Measurements from ENCODE around the gene CEP131.

The CEP131 gene

DNA sequence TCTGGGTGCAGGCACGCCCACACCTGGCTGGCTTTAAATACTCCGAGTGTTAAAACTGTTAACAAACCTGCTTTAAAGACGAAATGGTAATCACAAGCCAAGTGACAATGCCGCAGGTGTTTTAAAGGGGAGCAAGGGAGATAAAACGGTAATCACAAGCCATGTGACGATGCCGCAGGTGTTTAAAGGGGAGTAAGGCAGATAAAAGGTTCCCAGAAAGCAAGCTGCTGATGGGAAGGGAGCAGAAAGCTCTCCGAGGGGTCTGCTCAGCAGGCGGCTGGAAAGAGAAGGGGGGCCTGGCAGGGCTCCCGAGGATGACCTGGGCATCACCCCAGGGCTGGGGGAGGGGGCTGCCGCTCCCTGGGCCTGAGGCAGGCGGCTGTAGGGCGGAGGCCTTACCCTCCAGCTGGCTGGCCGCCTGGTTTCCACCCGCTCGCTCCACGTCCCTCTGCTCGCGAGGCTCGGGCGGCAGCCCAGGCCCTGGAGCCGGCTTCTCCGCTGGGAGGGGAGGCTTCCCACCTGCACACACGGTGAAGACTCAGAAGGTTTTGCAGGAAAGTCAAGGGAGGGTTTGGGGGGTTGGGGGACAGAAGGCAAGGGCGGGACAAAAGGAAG is 28.4 kb upstream of the CEP131 start:
- DNase-seq, result no peak

DNA sequence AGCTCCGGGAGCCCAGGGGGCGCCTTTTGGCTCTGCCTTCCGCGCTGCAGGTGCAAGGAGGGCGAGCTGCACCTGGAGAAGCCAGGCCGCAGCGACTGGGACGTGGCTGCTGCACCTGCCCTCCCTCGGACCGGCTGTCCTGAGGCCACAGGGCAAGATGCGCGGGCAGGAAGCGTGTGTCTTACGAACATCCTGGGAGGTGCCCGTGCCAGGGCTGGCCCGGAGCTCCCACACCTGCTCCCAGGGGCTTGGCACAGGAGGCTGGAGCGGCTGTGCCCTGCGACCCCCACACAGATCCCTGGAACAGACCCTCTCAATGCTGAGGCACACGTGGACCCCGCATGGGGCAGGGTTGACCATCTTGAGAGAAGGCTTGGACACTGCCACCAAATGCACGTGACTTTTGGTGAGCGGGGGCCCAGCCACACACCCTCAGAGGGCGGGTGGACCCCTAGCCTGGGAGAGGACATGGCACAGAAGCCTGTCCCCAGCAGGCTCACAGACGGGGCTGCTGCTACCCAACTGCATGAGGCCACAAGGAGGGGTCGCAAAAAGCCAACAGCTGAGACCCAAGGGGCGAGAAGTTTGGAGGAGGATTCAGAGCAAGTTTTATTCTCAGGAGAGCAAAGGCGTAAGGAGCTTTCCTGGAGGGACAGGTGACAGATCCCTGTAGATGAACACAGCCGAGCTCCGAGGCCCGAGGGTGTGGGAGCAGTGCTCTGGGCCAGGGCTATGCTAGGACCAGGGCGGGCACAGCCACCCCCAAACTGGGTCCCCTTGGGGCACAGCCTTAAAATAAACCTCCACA is 27.7 kb upstream of the CEP131 start:
- DNase-seq, result no peak

DNA sequence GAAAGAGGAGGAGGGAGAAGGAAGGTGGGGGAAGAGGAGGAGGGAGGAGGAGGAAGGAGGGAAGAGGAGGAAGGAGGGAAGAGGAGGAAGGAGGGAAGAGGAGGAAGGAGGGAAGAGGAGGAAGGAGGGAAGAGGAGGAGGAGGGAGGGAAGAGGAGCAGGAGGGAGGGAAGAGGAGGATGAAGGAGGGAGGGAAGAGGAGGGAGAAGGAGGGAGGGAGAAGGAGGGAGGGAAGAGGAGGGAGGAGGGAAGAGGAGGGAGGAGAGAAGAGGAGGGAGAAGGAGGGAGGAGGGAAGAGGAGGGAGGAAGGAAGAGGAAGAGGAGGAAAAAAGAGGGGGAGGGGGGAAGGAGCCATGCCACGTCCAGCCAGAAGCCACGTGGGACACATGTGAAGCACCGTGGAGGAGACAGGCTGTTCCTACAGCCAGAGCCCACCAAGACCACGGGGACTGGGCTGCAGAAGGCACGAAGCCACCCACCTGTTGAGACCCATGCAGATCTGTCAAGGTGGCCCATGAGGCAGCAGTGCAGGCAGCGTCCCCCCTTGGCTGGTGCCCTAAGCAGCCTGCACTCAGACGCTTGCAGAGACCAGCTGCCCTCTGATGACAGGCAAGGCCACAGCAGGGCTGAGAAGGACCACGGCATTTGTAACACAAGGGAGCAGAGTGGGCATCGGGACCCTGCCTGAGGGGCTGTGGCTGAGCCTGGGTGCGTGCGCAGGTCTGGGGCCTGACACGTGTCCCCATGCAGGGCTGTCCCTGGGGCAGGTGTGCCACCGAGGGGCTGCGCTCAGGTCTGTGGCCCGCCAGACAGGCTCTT is 26.7 kb upstream of the CEP131 start:
- no peak for DNase-seq

DNA sequence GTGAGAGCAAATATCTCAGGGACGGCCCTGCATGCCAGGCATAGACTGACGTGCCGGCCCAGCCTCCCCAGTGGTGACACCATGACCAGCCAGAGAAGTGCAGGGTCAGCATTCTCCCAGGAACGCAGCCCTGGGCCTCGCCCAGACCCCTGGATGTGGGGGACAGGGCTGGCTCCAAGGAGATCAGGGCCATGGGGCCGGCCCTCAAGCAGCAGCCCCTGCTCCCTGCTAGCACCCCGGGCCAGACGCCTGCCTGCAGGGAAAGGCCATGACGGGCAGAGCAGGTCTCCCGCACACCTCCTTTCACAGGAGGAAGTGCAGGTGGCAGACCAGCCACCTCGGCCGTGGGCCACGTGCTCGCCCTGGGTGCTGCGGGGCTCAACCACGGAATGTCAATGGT is 25.9 kb upstream of the CEP131 start:
- DNase-seq, result no peak

DNA sequence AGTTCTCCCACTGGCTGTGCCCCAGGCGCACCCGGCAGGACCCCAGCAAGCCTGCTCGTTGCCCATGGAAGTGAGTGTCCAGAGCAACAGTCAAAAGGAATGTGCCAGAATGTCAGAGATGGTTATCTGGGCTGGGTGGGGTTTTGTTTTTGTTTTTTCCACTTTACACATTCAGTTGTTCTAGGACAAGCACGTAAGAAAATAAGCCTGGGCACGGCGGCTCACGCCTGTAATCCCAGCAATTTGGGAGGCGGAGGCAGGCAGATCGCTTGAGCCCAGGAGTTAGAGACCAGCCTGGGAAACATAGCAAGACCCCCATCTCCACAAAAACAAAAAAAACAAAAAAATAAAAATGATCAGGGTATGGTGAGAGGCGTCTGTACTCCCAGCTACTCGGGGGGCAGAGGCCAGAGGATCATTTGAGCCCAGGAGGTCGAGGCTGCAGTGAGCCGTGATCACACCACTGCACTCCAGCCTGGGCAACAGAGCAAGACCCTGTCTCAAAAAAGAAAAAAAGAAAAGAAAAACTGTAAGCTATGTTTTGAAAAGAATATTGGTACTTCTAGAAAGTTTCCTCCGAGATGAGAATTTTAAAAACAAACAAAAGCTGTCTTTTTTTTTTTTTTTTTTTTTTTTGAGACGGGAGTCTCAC is 24.7 kb upstream of the CEP131 start:
- no peak for DNase-seq

- DNase-seq, result no peak
These were observed 24.0 kb upstream of the CEP131 start for GRCh38 chr17:81246679-81247338.

GRCh38 chr17:81246343-81246670 is 23.5 kb upstream of the CEP131 start:
- DNase-seq, result no peak

- no peak for DNase-seq
These were observed 23.0 kb upstream of the CEP131 start for GRCh38 chr17:81245665-81246342.

GRCh38 chr17:81245024-81245664 is 22.4 kb upstream of the CEP131 start:
- DNase-seq, result no peak

DNA sequence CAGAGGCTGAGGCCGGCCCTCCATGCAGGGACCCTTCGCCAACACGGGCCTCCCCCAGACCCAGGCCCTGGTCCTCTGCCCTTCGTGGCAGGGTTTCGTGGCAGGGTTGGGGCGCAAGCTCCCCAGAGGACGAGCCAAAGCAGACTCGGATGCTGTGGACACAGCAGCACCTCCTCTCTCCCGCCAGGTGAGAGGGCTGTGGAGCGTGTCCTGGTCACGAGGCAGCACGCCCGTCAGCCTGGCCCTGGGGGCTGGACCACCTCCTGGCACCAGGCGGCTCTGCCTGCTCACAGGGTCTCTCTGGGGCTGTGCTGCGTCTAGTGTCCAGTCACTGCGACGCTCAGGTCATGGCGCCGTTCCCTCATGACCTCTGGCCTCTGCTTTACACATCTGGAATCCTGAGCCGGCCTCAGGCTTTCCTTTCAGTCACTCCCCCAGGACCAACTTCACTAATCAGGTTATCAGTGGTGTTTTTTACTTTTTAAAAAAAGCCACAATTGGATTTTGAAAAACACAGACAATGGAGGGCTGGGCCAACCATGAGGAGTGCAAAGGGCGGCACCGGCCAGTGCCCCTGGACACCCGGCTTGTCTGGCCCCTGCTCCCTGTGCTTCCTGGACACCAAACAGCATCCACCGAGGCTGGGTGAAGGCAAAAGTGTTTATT is 21.7 kb upstream of the CEP131 start:
- DNase-seq, result no peak

DNA sequence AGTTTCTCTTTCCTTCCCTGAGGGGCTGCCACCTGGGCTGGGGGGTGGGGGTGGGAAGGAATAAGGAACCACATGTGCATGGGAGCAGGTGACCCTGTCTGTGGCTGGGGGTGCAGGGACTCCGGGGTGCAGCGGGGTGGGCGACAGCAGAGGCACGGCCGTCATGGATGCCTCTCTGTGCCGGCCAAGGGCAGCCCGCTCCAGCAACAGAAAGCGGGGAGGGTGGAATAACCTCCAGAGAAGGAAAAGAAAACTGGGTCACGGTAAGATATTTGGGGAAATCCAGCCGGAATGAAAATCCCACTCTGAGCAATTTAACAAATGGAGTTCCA is 20.5 kb upstream of the CEP131 start:
- DNase-seq, result no peak

GRCh38 chr17:81242421-81243332 is 19.9 kb upstream of the CEP131 start:
- DNase-seq, result no peak

- peak; percentile 31 for DNase-seq
These were observed 19.1 kb upstream of the CEP131 start for GRCh38 chr17:81241648-81242420.

DNA sequence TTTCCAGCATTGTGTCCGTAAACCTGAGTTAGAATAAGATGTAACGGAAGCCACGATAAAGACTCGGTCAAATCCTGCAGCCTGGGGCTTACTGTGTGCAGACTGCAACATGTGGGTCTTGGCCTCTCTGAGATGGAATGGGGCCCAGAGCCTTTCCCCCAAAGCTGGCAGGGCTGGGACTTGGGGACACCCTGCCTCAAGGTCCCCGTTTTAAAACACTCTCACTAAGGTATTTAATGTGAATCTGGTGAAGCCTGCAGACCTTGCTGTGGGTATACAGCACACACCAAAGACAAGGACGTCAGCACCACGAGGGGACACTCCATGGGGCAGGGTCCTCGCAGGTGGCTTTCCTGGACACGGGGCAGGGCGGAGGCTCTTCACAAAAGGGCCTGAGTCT is 18.4 kb upstream of the CEP131 start:
- no peak for DNase-seq

GRCh38 chr17:81240761-81241160 is 18.0 kb upstream of the CEP131 start:
- no peak for DNase-seq

DNA sequence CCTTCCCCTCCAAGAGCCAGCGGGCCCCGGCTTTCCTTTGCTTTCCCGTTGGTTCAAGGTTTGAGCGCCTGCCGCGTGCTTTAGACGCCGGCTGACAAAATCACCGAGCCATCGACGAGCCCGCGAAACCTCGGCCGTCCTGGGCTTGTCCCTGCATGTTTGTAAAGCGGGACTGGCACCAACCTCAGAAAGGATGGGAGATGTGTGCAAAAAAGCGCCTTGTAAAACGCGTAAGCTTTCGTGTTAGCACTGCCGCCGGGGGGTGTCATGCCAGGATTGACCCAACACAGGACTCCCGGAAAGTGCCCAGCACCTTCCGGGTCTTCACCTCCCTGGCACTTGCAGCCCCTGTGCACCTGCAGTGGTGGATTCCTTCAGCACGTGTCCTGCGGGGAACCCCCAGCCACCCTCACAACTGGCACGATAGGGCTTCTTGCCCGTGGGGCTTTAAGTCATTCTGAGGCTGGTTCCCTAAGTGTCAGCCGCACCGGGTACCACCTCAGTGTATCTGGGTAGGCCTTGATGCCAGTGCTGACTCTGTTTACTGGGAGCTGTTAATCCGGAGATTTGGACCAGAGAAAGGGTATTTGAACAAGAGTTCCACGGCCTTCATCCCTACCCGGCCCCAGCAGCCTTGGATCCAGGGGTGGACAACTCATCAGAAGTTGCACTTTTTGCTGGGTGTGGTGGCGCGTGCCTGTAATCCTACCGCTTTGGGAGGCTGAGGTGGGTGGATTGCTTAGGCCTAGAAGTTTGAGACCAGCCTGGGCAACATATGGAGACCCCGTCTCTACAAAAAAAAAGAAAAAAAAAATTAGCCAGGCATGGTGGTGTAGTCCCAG is 17.2 kb upstream of the CEP131 start:
- DNase-seq, result no peak

DNA sequence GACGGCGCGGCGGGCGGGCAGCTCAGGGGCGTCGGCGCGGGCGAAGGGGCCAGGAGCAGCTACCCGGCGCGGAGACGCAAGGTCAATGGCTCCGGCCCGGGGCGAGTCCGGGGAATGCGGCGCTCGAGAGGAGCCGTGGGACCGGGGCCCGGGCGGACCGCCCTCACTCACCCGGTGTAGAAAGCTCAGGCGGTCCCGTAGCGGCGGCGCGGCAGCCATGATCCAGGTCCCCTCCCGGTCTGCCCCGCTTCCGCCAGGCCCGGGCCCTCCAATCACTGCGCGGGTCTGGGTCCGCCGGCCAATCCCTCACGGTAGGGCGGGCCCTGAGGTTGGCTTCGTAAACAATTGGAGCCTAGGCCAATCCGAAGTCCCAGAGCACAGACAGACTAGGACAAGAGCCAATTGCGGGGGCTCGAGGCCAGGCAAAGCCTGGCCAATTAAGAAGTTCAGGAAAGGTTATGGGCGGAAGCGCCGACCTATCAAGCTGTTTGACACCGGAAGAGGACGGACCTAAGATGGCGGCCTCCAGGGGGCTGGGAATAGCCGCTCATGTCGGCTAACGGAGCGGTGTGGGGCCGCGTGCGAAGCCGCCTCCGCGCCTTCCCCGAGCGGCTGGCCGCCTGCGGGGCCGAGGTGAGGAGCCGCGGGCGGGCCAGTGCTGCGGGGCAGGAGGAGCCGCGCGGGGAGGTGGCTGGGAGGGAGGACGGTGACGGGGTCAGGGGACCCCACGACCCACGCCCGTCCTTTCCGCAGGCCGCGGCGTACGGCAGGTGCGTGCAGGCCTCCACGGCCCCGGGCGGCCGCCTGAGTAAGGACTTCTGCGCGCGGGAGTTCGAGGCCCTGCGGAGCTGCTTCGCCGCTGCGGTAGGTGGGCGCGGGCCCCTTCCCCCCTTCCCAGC is 16.3 kb upstream of the CEP131 start, which contains the start of the genes NDUFAF8 and TEPSIN:
TSS of gene NDUFAF8 (plus strand) at position 504 of the 899 bp plus-strand sequence. CDS start at position 550, 46 bp downstream.
TSS of gene TEPSIN (minus strand) at position 241 of the 899 bp plus-strand sequence. CDS start at position 219, 22 bp downstream.
- DNase-seq, result peak; percentile 91
